Measurements from ENCODE around the gene ACSBG1.

Gene ACSBG1

DNA sequence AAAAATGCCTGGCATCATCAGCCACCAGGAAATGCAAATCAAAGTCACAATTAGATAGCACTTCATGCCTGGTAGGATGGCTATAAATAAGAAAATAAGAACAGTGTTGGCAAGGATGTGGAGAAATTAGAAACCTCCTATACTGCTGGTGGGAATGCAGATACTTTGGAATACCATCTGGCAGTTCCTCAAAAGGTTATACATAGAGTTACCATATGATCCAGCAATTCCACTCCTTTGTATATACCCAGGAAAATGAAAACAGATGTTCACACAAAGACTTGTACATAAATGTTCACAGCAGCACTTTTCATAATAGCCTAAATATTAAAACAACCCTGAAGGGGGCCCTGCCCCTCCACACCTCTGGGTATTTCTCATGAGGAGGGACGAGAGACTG lies 13.7 kb downstream of the ACSBG1 start:
- no peaks in the 10 kb centered on the region for H3K9me3 ChIP-seq (ENCODE audit: control insufficient read depth, insufficient read depth, low read depth, low read length)
- no peak overlapping the region for H3K4me3 ChIP-seq (ENCODE audit: low read depth, low read length)
- H3K27ac ChIP-seq (ENCODE audit: low read depth, low read length), result no peak overlapping the region
- H3K36me3 ChIP-seq (ENCODE audit: control insufficient read depth, insufficient read depth, low read length), result no peaks in the 10 kb centered on the region
- peaks cover 5% of the 10 kb centered on the region; the same call in 1 of the 2 replicates for H3K4me1 ChIP-seq (ENCODE audit: control insufficient read depth, insufficient read depth, low read length)
- no peak overlapping the region for H3K9ac ChIP-seq (ENCODE audit: low read length)
- no peaks in the 10 kb centered on the region for H3K27me3 ChIP-seq (ENCODE audit: control insufficient read depth, insufficient read depth, low read length)

DNA sequence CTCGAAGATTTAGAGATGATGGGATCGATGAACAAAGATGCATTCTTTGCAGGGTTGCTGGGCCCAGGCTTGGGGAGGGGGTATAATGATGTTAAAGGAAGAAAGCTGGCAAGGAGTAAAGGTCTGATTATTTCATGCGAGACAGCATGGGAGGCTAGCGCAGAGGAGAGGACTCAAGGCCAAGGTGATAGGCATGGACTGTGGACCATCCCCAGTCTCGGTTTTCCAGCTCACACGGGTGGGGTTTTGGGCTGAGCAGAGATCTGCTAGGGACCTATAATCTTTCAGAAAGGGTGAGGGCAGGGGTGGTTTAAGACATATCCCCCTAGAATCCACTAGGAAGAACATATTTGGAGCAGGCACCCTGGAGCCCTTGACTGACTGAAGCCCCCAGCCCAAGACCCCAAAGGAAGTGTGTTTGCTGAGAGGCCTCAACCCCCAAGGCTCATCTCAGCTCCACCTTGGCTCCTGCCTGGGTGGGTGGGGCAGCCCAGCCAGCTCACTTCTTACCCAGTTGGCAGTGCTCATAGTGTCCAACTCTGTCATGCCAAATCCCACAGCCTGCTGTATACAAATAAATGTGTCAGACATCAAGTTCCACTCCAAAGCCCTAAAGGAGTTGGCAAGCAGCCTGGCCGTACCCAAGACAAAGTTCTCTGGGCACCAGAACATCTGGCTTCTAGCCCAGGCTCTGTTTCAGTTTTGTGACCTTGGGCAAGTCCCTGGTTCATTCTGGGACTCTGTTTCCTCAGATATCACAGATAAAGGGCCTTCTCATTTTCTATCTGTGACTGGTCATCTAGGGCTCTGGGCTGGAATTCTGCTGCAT lies 17.9 kb downstream of the ACSBG1 start:
- H3K4me3 ChIP-seq (ENCODE audit: low read depth, low read length), result no peak overlapping the region
- no peaks in the 10 kb centered on the region for H3K9me3 ChIP-seq (ENCODE audit: control insufficient read depth, insufficient read depth, low read depth, low read length)
- peaks cover 37% of the 10 kb centered on the region for H3K4me1 ChIP-seq (ENCODE audit: control insufficient read depth, insufficient read depth, low read length)
- H3K36me3 ChIP-seq (ENCODE audit: control insufficient read depth, insufficient read depth, low read length), result no peaks in the 10 kb centered on the region
- H3K27ac ChIP-seq (ENCODE audit: low read depth, low read length), result no peak overlapping the region
- no peak overlapping the region for H3K9ac ChIP-seq (ENCODE audit: low read length)
- H3K27me3 ChIP-seq (ENCODE audit: control insufficient read depth, insufficient read depth, low read length), result no peaks in the 10 kb centered on the region

- Histone ChIP-seq H3K4me3 (ENCODE audit: low read depth, low read length) (no peak overlapping the region), H3K9ac (ENCODE audit: low read length) (no peak overlapping the region), H3K36me3 (ENCODE audit: control insufficient read depth, insufficient read depth, low read length) (no peaks in the 10 kb centered on the region), H3K4me1 (ENCODE audit: control insufficient read depth, insufficient read depth, low read length) (peaks cover 46% of the 10 kb centered on the region), H3K27ac (ENCODE audit: low read depth, low read length) (no peak overlapping the region), H3K9me3 (ENCODE audit: control insufficient read depth, insufficient read depth, low read depth, low read length) (no peaks in the 10 kb centered on the region), H3K27me3 (ENCODE audit: control insufficient read depth, insufficient read depth, low read length) (no peaks in the 10 kb centered on the region)
Measured at GRCh38 chr15:78213956-78214355, 20.4 kb downstream of the ACSBG1 start.

DNA sequence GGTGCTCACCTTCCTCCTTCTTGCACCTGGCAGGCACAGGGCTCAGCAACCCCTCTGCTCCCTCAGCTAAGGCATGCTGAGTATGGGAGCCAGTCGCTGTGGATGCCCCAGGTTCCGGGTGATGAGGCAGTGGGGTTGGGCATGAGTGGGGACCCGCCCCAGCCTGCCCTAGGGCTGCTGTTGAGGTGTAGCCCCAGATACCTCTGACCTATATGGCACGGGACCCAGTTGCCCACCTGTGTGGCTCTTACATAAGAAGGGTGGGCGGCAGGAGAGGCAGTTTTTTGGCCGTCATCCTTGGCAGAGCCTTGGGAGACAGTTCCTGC lies 21.0 kb downstream of the ACSBG1 start:
- no peaks in the 10 kb centered on the region for H3K9me3 ChIP-seq (ENCODE audit: control insufficient read depth, insufficient read depth, low read depth, low read length)
- H3K4me3 ChIP-seq (ENCODE audit: low read depth, low read length), result no peak overlapping the region
- H3K36me3 ChIP-seq (ENCODE audit: control insufficient read depth, insufficient read depth, low read length), result no peaks in the 10 kb centered on the region
- no peaks in the 10 kb centered on the region for H3K27me3 ChIP-seq (ENCODE audit: control insufficient read depth, insufficient read depth, low read length)
- peaks cover 46% of the 10 kb centered on the region for H3K4me1 ChIP-seq (ENCODE audit: control insufficient read depth, insufficient read depth, low read length)
- H3K9ac ChIP-seq (ENCODE audit: low read length), result no peak overlapping the region
- no peak overlapping the region; the same call in 1 of the 2 replicates for H3K27ac ChIP-seq (ENCODE audit: low read depth, low read length)

- Histone ChIP-seq H3K27ac (ENCODE audit: low read depth, low read length) (no peak overlapping the region; the same call in 1 of the 2 replicates), H3K36me3 (ENCODE audit: control insufficient read depth, insufficient read depth, low read length) (no peaks in the 10 kb centered on the region), H3K9ac (ENCODE audit: low read length) (no peak overlapping the region), H3K27me3 (ENCODE audit: control insufficient read depth, insufficient read depth, low read length) (no peaks in the 10 kb centered on the region), H3K4me1 (ENCODE audit: control insufficient read depth, insufficient read depth, low read length) (peaks cover 46% of the 10 kb centered on the region), H3K9me3 (ENCODE audit: control insufficient read depth, insufficient read depth, low read depth, low read length) (no peaks in the 10 kb centered on the region), H3K4me3 (ENCODE audit: low read depth, low read length) (no peak overlapping the region)
Measured at GRCh38 chr15:78212546-78213424, 21.6 kb downstream of the ACSBG1 start.

DNA sequence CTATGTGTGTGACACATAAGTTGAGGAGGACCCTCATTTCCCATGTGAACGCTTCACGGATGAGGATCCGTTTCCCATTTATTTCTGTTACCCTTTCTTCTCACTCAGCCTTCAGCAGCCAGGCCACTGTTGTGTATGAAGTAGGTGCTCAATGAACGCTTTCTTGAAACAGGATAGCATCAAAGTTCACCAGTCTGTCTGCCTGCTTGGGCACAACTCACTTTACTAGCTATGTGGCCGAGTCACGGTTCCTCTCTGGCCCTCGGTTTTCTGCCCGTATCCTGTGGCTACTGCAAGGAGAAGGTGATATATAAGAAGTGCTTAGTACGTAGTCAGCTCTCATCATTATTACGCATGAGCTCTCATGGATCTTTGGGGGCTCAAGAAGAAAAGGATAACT lies 22.4 kb downstream of the ACSBG1 start:
- no peak overlapping the region; the same call in 1 of the 2 replicates for H3K27ac ChIP-seq (ENCODE audit: low read depth, low read length)
- no peaks in the 10 kb centered on the region for H3K36me3 ChIP-seq (ENCODE audit: control insufficient read depth, insufficient read depth, low read length)
- H3K27me3 ChIP-seq (ENCODE audit: control insufficient read depth, insufficient read depth, low read length), result no peaks in the 10 kb centered on the region
- H3K9ac ChIP-seq (ENCODE audit: low read length), result no peak overlapping the region
- H3K4me3 ChIP-seq (ENCODE audit: low read depth, low read length), result no peak overlapping the region
- H3K9me3 ChIP-seq (ENCODE audit: control insufficient read depth, insufficient read depth, low read depth, low read length), result no peaks in the 10 kb centered on the region
- peaks cover 49% of the 10 kb centered on the region for H3K4me1 ChIP-seq (ENCODE audit: control insufficient read depth, insufficient read depth, low read length)

GRCh38 chr15:78211189-78211921 lies 23.0 kb downstream of the ACSBG1 start:
- no peaks in the 10 kb centered on the region for H3K27me3 ChIP-seq (ENCODE audit: control insufficient read depth, insufficient read depth, low read length)
- H3K27ac ChIP-seq (ENCODE audit: low read depth, low read length), result no peak overlapping the region

DNA sequence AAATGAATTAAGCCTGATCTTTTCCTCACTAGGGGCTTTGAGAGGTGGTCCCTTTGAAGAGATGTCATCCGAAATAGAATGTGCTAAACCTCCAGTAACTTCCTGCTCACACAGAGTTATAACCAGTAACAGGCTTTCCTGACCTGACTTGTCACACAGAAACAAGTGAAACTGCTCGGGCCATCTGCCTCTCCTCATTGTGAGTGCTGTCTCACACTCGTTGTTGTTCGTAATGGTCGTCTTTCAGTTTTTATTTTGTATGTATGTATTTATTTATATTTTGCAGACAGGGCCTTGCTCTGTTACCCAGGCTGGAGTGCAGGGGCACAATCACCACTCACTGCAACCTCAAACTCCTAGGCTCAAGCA lies 24.0 kb downstream of the ACSBG1 start:
- Histone ChIP-seq H3K36me3 (ENCODE audit: control insufficient read depth, insufficient read depth, low read length) (no peaks in the 10 kb centered on the region), H3K27ac (ENCODE audit: low read depth, low read length) (no peak overlapping the region), H3K9ac (ENCODE audit: low read length) (no peak overlapping the region), H3K4me1 (ENCODE audit: control insufficient read depth, insufficient read depth, low read length) (peaks cover 58% of the 10 kb centered on the region), H3K27me3 (ENCODE audit: control insufficient read depth, insufficient read depth, low read length) (no peaks in the 10 kb centered on the region), H3K9me3 (ENCODE audit: control insufficient read depth, insufficient read depth, low read depth, low read length) (no peaks in the 10 kb centered on the region), H3K4me3 (ENCODE audit: low read depth, low read length) (no peak overlapping the region)

More at GRCh38 chr15:78211189-78211921, 23.0 kb downstream of the ACSBG1 start:
- H3K4me3 ChIP-seq (ENCODE audit: low read depth, low read length), result no peak overlapping the region
- H3K9me3 ChIP-seq (ENCODE audit: control insufficient read depth, insufficient read depth, low read depth, low read length), result no peaks in the 10 kb centered on the region
- H3K9ac ChIP-seq (ENCODE audit: low read length), result no peak overlapping the region
- no peaks in the 10 kb centered on the region for H3K36me3 ChIP-seq (ENCODE audit: control insufficient read depth, insufficient read depth, low read length)
- H3K4me1 ChIP-seq (ENCODE audit: control insufficient read depth, insufficient read depth, low read length), result peaks cover 55% of the 10 kb centered on the region

GRCh38 chr15:78209646-78210348 lies 24.6 kb downstream of the ACSBG1 start:
- Histone ChIP-seq H3K9ac (ENCODE audit: low read length) (no peak overlapping the region), H3K9me3 (ENCODE audit: control insufficient read depth, insufficient read depth, low read depth, low read length) (no peaks in the 10 kb centered on the region), H3K27ac (ENCODE audit: low read depth, low read length) (no peak overlapping the region), H3K4me3 (ENCODE audit: low read depth, low read length) (no peak overlapping the region), H3K36me3 (ENCODE audit: control insufficient read depth, insufficient read depth, low read length) (no peaks in the 10 kb centered on the region), H3K27me3 (ENCODE audit: control insufficient read depth, insufficient read depth, low read length) (no peaks in the 10 kb centered on the region), H3K4me1 (ENCODE audit: control insufficient read depth, insufficient read depth, low read length) (peaks cover 54% of the 10 kb centered on the region; the same call in 1 of the 2 replicates)

DNA sequence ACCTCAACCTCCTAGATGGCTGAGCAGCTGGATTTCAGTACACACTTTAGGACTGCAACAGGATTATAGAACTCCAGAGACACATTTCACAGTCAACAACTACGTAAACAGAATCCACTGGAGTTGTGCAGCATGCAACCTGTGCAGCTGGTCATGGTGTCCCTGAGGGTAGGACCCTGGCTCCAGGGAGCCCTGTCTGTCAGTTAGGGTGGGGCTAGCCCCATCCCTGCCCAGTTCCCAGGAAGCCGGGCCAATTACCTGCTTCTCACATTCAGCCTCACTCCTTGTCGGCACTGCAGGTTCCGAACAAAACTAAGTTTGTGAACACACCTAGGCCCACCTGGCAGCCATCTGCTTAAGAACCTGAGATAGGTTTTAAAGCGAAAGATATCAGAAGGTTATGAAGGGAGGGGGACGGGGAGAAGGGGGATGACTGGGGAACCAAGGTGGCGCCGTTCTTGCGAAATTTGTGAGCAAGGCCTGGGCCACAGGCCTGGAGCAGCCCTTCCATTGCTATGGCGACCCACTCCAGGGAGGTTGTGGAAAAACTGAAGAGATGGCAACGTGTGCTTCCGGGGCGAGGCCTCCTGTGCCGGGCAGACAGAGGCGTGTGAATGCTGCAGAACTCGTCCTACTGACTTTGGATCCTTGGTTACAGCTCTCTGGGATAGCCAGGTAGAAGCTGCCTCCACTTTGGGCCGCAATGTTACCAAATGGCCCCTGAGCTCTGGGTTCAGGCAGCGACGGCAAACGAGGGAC lies 25.3 kb downstream of the ACSBG1 start:
- no peak overlapping the region for H3K4me3 ChIP-seq (ENCODE audit: low read depth, low read length)
- no peaks in the 10 kb centered on the region for H3K36me3 ChIP-seq (ENCODE audit: control insufficient read depth, insufficient read depth, low read length)
- H3K4me1 ChIP-seq (ENCODE audit: control insufficient read depth, insufficient read depth, low read length), result peaks cover 49% of the 10 kb centered on the region; the same call in 1 of the 2 replicates
- no peak overlapping the region for H3K27ac ChIP-seq (ENCODE audit: low read depth, low read length)
- H3K9ac ChIP-seq (ENCODE audit: low read length), result no peak overlapping the region
- no peaks in the 10 kb centered on the region for H3K27me3 ChIP-seq (ENCODE audit: control insufficient read depth, insufficient read depth, low read length)
- H3K9me3 ChIP-seq (ENCODE audit: control insufficient read depth, insufficient read depth, low read depth, low read length), result no peaks in the 10 kb centered on the region

Measured in HUES6 (cell line).